Fibroblast of mammary gland (primary cell): ENCODE measurements around the gene CD5L.
A peak's percentile ranks its signal among the peaks of the same experiment; 100 is the strongest.

Experiments
- DNase-seq: peaks from one replicate; pipeline ENCODE4 v3.0.0-alpha.2; 2010; ENCODE audit warnings: low read depth
- H3K4me3 ChIP-seq: 2 replicates; pipeline ENCODE4 v1.5.1; 2011; ENCODE audit warnings: low read depth, mild to moderate bottlenecking, low read length, moderate library complexity; ENCODE audit not compliant: control insufficient read depth
- TF ChIP-seq, protein P1 (sequence below): conservative IDR thresholded peaks from 2 replicates; pipeline ENCODE4 v1.5.1; 2011; ENCODE audit warnings: low read depth, low read length, inconsistent platforms; ENCODE audit not compliant: control insufficient read depth, insufficient read depth

Gene CD5L

DNA sequence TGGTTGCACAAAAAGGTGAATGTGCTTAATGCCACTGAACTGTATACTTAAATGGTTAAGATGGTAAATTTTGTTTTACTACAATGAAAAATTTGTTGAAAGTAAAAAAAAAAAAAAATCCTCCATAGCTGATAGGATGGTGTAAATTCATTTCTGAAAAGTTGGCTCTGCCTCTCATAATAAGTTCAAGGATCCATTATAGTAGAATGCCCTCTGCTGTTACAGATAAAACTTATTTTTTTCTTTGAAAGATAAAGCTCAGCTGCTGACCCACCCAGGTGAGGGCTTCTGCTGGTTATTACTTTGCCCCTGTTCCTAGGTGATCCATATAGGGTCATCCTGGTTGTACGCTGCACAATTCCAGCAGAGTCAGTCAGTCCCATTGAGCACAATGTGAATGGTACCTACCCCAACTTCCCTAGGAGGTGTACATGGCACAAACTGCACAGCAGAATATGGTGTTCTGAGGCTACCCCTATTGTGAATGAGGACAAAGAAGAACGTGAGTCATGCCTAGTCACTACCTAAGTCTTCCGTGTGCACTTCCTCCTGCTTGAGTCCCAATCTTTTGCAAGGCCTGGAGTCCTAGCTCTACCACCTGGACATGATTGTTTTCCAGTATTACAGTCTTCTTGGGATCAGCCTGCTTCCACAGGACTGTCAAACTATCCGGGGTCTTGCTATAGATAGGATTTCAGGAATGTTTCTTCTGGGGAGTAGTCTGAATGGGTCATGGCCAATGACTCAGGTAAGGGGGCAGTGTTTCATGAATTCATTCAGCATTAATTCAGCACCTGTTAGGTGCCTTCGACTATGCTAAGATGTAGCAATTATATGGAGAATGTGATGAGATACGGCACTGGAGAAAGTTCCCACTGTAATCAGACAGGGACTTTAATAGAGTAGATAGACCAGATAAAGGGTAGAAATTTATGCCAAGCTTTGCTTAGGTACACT lies 20.8 kb upstream of the CD5L start:
- TF ChIP-seq, protein P1, sequence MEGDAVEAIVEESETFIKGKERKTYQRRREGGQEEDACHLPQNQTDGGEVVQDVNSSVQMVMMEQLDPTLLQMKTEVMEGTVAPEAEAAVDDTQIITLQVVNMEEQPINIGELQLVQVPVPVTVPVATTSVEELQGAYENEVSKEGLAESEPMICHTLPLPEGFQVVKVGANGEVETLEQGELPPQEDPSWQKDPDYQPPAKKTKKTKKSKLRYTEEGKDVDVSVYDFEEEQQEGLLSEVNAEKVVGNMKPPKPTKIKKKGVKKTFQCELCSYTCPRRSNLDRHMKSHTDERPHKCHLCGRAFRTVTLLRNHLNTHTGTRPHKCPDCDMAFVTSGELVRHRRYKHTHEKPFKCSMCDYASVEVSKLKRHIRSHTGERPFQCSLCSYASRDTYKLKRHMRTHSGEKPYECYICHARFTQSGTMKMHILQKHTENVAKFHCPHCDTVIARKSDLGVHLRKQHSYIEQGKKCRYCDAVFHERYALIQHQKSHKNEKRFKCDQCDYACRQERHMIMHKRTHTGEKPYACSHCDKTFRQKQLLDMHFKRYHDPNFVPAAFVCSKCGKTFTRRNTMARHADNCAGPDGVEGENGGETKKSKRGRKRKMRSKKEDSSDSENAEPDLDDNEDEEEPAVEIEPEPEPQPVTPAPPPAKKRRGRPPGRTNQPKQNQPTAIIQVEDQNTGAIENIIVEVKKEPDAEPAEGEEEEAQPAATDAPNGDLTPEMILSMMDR, result no peak
- H3K4me3 ChIP-seq, result no peak overlapping the region
- no peak for DNase-seq

DNA sequence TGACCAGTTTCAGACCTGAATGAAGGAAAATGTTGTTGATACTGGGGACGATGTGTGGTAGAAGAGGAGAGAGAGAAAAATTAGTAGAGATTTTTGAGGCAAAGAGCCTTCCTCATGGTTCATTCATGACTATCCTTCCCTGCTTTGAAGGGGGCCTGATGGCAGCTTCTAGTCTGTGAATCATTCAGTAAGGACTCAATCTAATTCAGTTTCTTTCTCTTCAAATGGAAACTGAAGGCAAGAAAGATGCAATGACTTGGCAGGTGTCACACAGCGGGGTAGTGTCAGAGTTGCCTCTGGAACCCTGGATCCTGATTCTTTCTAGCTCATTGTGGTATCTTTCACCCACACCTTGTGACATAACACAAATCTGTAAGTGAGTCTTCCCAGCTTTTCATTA lies 14.9 kb upstream of the CD5L start:
- no peak for DNase-seq
- no peak overlapping the region for H3K4me3 ChIP-seq
- TF ChIP-seq, protein P1, result no peak

GRCh38 chr1:157852476-157852875 lies 10.9 kb upstream of the CD5L start:
- TF ChIP-seq, protein P1, result no peak
- DNase-seq, result peak; percentile 7
- no peak overlapping the region for H3K4me3 ChIP-seq

DNA sequence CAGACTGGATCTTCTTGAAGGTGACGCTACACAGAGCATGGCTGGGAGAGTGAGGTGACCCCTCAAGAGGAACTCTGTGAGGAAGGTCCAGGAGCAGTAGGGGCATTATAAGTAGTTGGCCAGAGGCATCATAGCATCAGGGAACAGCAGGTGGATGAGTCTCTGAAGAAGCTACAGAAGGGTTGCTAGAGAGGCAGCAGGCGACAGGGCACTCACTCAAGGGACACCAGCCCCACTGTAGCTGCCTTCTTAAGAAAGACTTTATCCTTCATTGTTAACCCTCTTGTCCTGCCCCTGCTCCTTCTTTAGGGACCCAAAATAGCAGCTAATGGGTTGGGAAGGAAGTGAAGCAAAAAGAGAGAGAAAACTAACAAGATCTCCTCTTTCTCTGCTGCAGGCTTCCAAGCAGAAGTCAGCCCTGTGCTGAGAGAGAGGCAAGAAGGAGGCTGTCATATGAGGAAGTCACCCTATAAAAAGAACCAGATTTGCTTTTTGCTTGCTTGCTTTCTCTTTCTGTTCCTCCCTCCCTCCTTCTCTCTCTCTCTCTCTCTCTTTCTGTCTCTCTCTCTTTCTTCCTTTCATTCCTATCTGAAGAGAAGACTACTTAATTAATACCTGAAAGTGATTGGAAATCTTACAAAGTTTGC lies 7.7 kb upstream of the CD5L start:
- no peak overlapping the region for H3K4me3 ChIP-seq
- no peak for DNase-seq
- TF ChIP-seq, protein P1, result no peak

GRCh38 chr1:157844089-157844830 lies 2.7 kb upstream of the CD5L start:
- no peak for DNase-seq
- TF ChIP-seq, protein P1, result no peak

GRCh38 chr1:157842939-157843338 lies 1.3 kb upstream of the CD5L start:
- TF ChIP-seq, protein P1, result no peak
- no peak for DNase-seq
- H3K4me3 ChIP-seq, result no peak overlapping the region

More at GRCh38 chr1:157844089-157844830, 2.7 kb upstream of the CD5L start:
- H3K4me3 ChIP-seq, result no peak overlapping the region
